Gastrocnemius medialis (tissue), 4 donors: Measurements from ENCODE around the gene YPEL2.

Source experiments
- POLR2A ChIP-seq, 2 donors: fragments of 450-650 bp; IDR thresholded peaks; one replicate each; pipeline ENCODE4 v1.6.1; 2017; ENCODE audit warnings: antibody characterized with exemption in 2 of 2, mild to moderate bottlenecking in 2 of 2, moderate library complexity in 2 of 2
- TF ChIP-seq, protein P1 (sequence below), 5 experiments: fragments of 450-650 bp in 3 of 5; fragments of 200-600 bp in 2 of 5; sonication (generic) in 2 of 5; IDR thresholded peaks in 4 of 5; conservative IDR thresholded peaks in 1 of 5; 1 replicate in 4 of 5; 2 replicates in 1 of 5; pipeline ENCODE4 v1.5.1; 2016 to 2019; ENCODE audit warnings: antibody characterized with exemption in 5 of 5, mild to moderate bottlenecking in 3 of 5, moderate library complexity in 3 of 5

DNA sequence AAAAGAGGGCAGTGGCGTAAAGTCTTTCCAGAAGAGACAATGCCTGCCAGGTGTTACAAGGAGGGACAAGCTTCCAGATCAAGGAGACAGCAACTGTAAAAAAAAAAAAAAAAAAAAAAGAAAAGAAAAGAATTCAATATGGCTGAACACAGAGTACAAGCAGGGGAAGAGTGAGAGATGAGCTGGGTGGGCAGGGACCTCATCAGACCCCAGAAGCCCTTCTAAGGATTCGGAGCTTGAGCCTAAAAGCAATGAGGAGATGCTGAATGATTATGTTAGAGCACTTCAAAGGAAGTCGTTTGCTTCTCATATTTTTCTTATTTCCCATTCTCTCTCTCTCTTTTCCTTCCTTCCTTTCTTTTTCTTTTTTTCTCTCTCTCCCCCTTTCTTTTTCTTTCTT lies 103.0 kb downstream of the YPEL2 start:
- TF ChIP-seq, protein P1, sequence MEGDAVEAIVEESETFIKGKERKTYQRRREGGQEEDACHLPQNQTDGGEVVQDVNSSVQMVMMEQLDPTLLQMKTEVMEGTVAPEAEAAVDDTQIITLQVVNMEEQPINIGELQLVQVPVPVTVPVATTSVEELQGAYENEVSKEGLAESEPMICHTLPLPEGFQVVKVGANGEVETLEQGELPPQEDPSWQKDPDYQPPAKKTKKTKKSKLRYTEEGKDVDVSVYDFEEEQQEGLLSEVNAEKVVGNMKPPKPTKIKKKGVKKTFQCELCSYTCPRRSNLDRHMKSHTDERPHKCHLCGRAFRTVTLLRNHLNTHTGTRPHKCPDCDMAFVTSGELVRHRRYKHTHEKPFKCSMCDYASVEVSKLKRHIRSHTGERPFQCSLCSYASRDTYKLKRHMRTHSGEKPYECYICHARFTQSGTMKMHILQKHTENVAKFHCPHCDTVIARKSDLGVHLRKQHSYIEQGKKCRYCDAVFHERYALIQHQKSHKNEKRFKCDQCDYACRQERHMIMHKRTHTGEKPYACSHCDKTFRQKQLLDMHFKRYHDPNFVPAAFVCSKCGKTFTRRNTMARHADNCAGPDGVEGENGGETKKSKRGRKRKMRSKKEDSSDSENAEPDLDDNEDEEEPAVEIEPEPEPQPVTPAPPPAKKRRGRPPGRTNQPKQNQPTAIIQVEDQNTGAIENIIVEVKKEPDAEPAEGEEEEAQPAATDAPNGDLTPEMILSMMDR (IDR thresholded peaks at IDR 0.05 in 4 of 5, conservative IDR thresholded peaks at IDR 0.05 in 1 of 5), result no peak
- TF ChIP-seq POLR2A (IDR thresholded peaks at IDR 0.05), result no peak
